Lower leg skin (tissue), 3 donors: ENCODE results near the gene ZNF524.
"Not testable (repeated sequence)": the region's sequence is repeated elsewhere in the genome, so short reads cannot be mapped to it uniquely, and the experiment has no call there.

Experiments
- POLR2A ChIP-seq, 2 donors: fragments of 450-650 bp; IDR thresholded peaks; one replicate each; pipeline ENCODE4 v1.6.1; 2016 to 2017; ENCODE audit warnings: antibody characterized with exemption in 2 of 2, mild to moderate bottlenecking in 1 of 2, moderate library complexity in 1 of 2
- TF ChIP-seq, protein P1 (sequence below), 3 donors: fragments of 450-650 bp; IDR thresholded peaks; one replicate each; pipeline ENCODE4 v1.5.1; 2016; ENCODE audit warnings: antibody characterized with exemption in 3 of 3, mild to moderate bottlenecking in 3 of 3, moderate library complexity in 2 of 3

DNA sequence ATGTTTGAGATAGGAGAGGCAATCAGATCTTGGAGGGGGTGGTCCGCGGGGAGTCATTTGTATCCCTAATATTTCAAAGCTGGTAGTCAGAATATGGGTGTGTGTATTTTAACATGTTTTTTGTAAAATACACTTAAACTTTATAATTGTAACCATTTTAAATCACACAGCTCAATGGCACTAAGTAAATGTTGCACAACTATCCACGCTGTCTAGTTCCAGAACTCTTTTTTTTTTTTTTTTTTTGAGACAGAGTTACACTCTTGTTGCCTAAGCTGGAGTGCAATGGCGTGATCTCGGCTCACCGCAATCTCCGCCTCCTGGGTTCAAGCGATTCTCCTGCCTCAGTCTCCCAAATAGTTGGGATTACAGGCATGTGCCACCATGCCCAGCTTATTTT is 16.2 kb upstream of the ZNF524 start:
- TF ChIP-seq, protein P1, sequence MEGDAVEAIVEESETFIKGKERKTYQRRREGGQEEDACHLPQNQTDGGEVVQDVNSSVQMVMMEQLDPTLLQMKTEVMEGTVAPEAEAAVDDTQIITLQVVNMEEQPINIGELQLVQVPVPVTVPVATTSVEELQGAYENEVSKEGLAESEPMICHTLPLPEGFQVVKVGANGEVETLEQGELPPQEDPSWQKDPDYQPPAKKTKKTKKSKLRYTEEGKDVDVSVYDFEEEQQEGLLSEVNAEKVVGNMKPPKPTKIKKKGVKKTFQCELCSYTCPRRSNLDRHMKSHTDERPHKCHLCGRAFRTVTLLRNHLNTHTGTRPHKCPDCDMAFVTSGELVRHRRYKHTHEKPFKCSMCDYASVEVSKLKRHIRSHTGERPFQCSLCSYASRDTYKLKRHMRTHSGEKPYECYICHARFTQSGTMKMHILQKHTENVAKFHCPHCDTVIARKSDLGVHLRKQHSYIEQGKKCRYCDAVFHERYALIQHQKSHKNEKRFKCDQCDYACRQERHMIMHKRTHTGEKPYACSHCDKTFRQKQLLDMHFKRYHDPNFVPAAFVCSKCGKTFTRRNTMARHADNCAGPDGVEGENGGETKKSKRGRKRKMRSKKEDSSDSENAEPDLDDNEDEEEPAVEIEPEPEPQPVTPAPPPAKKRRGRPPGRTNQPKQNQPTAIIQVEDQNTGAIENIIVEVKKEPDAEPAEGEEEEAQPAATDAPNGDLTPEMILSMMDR (IDR thresholded peaks at IDR 0.05) = not testable (repeated sequence)
- not testable (repeated sequence) for TF ChIP-seq POLR2A (IDR thresholded peaks at IDR 0.05)
